H9 (cell line): ENCODE results near the gene MST1R. TPM values are rescaled to one million over a fixed set of nuclear protein-coding genes. Genes with fewer than 3 reads are reported as not detected.

ENCODE experiments used
- DNase-seq: peaks from one replicate; pipeline ENCODE4 v3.0.0-alpha.2; 2017
- H2AFZ ChIP-seq: one replicate; pipeline ENCODE4 v1.6.1; 2013; ENCODE audit warnings: mild to moderate bottlenecking, low read length, control low read depth, moderate library complexity
- H2AK5ac ChIP-seq: 2 replicates; pipeline ENCODE4 v1.6.1; 2013; ENCODE audit warnings: low read length, control low read depth, mixed read lengths; ENCODE audit not compliant: insufficient read length
- H2BK120ac ChIP-seq: one replicate; pipeline ENCODE4 v1.6.1; 2013; ENCODE audit warnings: low read depth, mild to moderate bottlenecking, low read length, control low read depth, inconsistent platforms; ENCODE audit not compliant: poor library complexity, severe bottlenecking
- H2BK12ac ChIP-seq: 2 replicates; pipeline ENCODE4 v1.6.1; 2013; ENCODE audit warnings: low read length, control low read depth, mixed read lengths, low read depth; ENCODE audit not compliant: insufficient read length
- H2BK15ac ChIP-seq: 2 replicates; pipeline ENCODE4 v1.6.1; 2013; ENCODE audit warnings: low read depth, low read length, control low read depth
- H2BK20ac ChIP-seq: one replicate; pipeline ENCODE4 v1.6.1; 2013; ENCODE audit warnings: low read depth, mild to moderate bottlenecking, low read length, control low read depth, inconsistent platforms; ENCODE audit not compliant: poor library complexity, severe bottlenecking
- H2BK5ac ChIP-seq: 2 replicates; pipeline ENCODE4 v1.6.1; 2013; ENCODE audit warnings: low read length, control low read depth, mixed read lengths; ENCODE audit not compliant: insufficient read length
- H3K14ac ChIP-seq: 2 replicates; pipeline ENCODE4 v1.6.1; 2013; ENCODE audit warnings: low read length, control low read depth; ENCODE audit not compliant: insufficient read depth
- H3K18ac ChIP-seq: 2 replicates; pipeline ENCODE4 v1.6.1; 2013; ENCODE audit warnings: low read depth, mild to moderate bottlenecking, mixed read lengths, low read length, control low read depth; ENCODE audit not compliant: insufficient read length
- H3K23ac ChIP-seq: 2 replicates; pipeline ENCODE4 v1.6.1; 2013; ENCODE audit warnings: low read length, control low read depth, mixed read lengths, low read depth; ENCODE audit not compliant: insufficient read length
- H3K23me2 ChIP-seq: 2 replicates; pipeline ENCODE4 v1.6.1; 2013; ENCODE audit warnings: low read depth, mild to moderate bottlenecking, mixed read lengths, low read length, control low read depth; ENCODE audit not compliant: insufficient read length, poor library complexity, severe bottlenecking
- H3K27ac ChIP-seq: 2 replicates; pipeline ENCODE4 v1.5.1; 2013; ENCODE audit warnings: low read length, control low read depth, mixed read lengths, low read depth; ENCODE audit not compliant: insufficient read length
- H3K27me3 ChIP-seq: 2 replicates; pipeline ENCODE4 v1.6.1; 2013; ENCODE audit warnings: low read length, control low read depth, inconsistent platforms; ENCODE audit not compliant: insufficient read depth
- H3K4ac ChIP-seq: 2 replicates; pipeline ENCODE4 v1.6.1; 2013; ENCODE audit warnings: low read depth, mild to moderate bottlenecking, control low read depth, inconsistent platforms, low read length, moderate library complexity
- H3K4me1 ChIP-seq: 2 replicates; pipeline ENCODE4 v1.6.1; 2013; ENCODE audit warnings: low read length, control low read depth, inconsistent platforms; ENCODE audit not compliant: insufficient read depth
- H3K4me2 ChIP-seq: 2 replicates; pipeline ENCODE4 v1.6.1; 2013; ENCODE audit warnings: low read length, control low read depth, mixed read lengths; ENCODE audit not compliant: insufficient read length, insufficient read depth
- H3K56ac ChIP-seq: 2 replicates; pipeline ENCODE4 v1.6.1; 2013; ENCODE audit warnings: low read depth, mild to moderate bottlenecking, mixed read lengths, low read length, control low read depth; ENCODE audit not compliant: insufficient read length
- H3K79me1 ChIP-seq: 2 replicates; pipeline ENCODE4 v1.6.1; 2013; ENCODE audit warnings: low read depth, mild to moderate bottlenecking, moderate library complexity, low read length, control low read depth, inconsistent platforms; ENCODE audit not compliant: insufficient read depth, poor library complexity, severe bottlenecking
- H3K79me2 ChIP-seq: 2 replicates; pipeline ENCODE4 v1.6.1; 2013; ENCODE audit warnings: low read length, control low read depth, inconsistent platforms; ENCODE audit not compliant: insufficient read depth
- H3K9ac ChIP-seq: 2 replicates; pipeline ENCODE4 v1.6.1; 2013; ENCODE audit warnings: low read length, control low read depth, mixed read lengths; ENCODE audit not compliant: insufficient read length; ENCODE audit errors: extremely low read depth
- H3K9me3 ChIP-seq: one replicate; pipeline ENCODE4 v1.6.1; 2013; ENCODE audit warnings: low read depth, low read length, inconsistent platforms; ENCODE audit not compliant: control insufficient read depth
- H3T11ph ChIP-seq: one replicate; pipeline ENCODE4 v1.6.1; 2013; ENCODE audit warnings: mild to moderate bottlenecking, low read length, control low read depth, inconsistent platforms
- H4K20me1 ChIP-seq: one replicate; pipeline ENCODE4 v1.6.1; 2013; ENCODE audit not compliant: control insufficient read depth, insufficient read length, insufficient read depth
- H4K5ac ChIP-seq: 2 replicates; pipeline ENCODE4 v1.6.1; 2013; ENCODE audit warnings: low read depth, mild to moderate bottlenecking, mixed read lengths, low read length, control low read depth; ENCODE audit not compliant: insufficient read length
- H4K8ac ChIP-seq: replicated peaks from 2 replicates; pipeline ENCODE4 v1.6.1; 2013; ENCODE audit warnings: low read length, control low read depth, mixed read lengths, low read depth; ENCODE audit not compliant: insufficient read length
- H4K91ac ChIP-seq: 2 replicates; pipeline ENCODE4 v1.6.1; 2013; ENCODE audit warnings: low read depth, mild to moderate bottlenecking, moderate library complexity, mixed read lengths, low read length, control low read depth; ENCODE audit not compliant: insufficient read length
- H3K27ac Mint-ChIP-seq, 3 experiments: 2 replicates in 2 of 3; 3 replicates in 1 of 3; pipeline ENCODE4 v1.8.0; 2020 to 2021; ENCODE audit warnings: mixed read lengths in 3 of 3, mild to moderate bottlenecking in 1 of 3, moderate library complexity in 1 of 3
- H3K27me3 Mint-ChIP-seq: 2 replicates; pipeline ENCODE4 v1.8.0; 2021; ENCODE audit warnings: low read depth, mild to moderate bottlenecking, moderate library complexity, mixed read lengths
- H3K36me3 Mint-ChIP-seq, 3 experiments: 2 replicates in 2 of 3; 3 replicates in 1 of 3; pipeline ENCODE4 v1.8.0; 2020 to 2021; ENCODE audit warnings: low read depth in 3 of 3, mixed read lengths in 3 of 3; ENCODE audit not compliant: insufficient read depth in 1 of 3
- H3K4me1 Mint-ChIP-seq, 2 experiments: 2 replicates each; pipeline ENCODE4 v1.8.0; 2020; ENCODE audit warnings: mixed read lengths in 2 of 2
- H3K4me3 Mint-ChIP-seq, 2 experiments: 2 replicates in 1 of 2; 3 replicates in 1 of 2; pipeline ENCODE4 v1.8.0; 2020 to 2021; ENCODE audit warnings: mild to moderate bottlenecking in 2 of 2, mixed read lengths in 2 of 2, moderate library complexity in 1 of 2
- H3K9me3 Mint-ChIP-seq, 2 experiments: 2 replicates in 1 of 2; 3 replicates in 1 of 2; pipeline ENCODE4 v1.8.0; 2020; ENCODE audit warnings: mild to moderate bottlenecking in 2 of 2, mixed read lengths in 2 of 2, moderate library complexity in 1 of 2
- CTCF ChIP-seq: fragments of 200-600 bp; sonication (generic); conservative IDR thresholded peaks from 3 replicates; pipeline ENCODE4 v1.8.0; 2021; ENCODE audit warnings: antibody characterized with exemption, mild to moderate bottlenecking
- WGBS: extraction: QIAGEN DNeasy Blood & Tissue Kit; methylation state at CpG from one replicate; pipeline ENCODE4 v1.1.7; 2013; ENCODE audit warnings: missing lambda C conversion rate, low lambda C conversion rate, mixed read lengths; ENCODE audit not compliant: insufficient read length; ENCODE audit errors: extremely low coverage; 5-methylcytosine and 5-hydroxymethylcytosine counted together
- total RNA-seq: library from RNA; stranded (reverse); gene quantifications from 2 replicates; pipeline ENCODE4 v1.2.1, GENCODE V29; 2021

The MST1R gene
- total RNA-seq, 1 experiment from 2014 or later, result 4.9 TPM

- H3K23me2 ChIP-seq, result peaks cover 3% of the 10 kb centered on the region
- no peak overlapping the region for H2BK5ac ChIP-seq
- H3K27me3 ChIP-seq, result no peaks in the 10 kb centered on the region
- H3K79me2 ChIP-seq, result peaks cover 28% of the 10 kb centered on the region; the same call in 1 of the 2 replicates
- H3K23ac ChIP-seq, result no peak overlapping the region
- H3K4me1 Mint-ChIP-seq, result peaks cover 4 to 9% of the 10 kb centered on the region in 2 experiments
- peak overlapping the region in 1 of 2 experiments; percentile 16; a peak in 1 of 5 replicates for H3K4me3 Mint-ChIP-seq
- H3K9me3 Mint-ChIP-seq, result no peaks in the 10 kb centered on the region; a peak in 1 of 5 replicates
- no peak overlapping the region for H2BK20ac ChIP-seq
- no peak overlapping the region for H3T11ph ChIP-seq
- no peak overlapping the region for H3K27ac Mint-ChIP-seq
- no CpG with 5 or more reads among the region's 2 CpGs for WGBS
- no peak overlapping the region for H2BK15ac ChIP-seq
- H3K79me1 ChIP-seq, result no peaks in the 10 kb centered on the region
- no peaks in the 10 kb centered on the region for H3K27me3 Mint-ChIP-seq
- no peak overlapping the region for H2BK120ac ChIP-seq
- H3K36me3 Mint-ChIP-seq, result peaks cover 12 to 23% (median 17%) of the 10 kb centered on the region in 3 experiments; a peak in 6 of 7 replicates
- DNase-seq, result no peak
- H4K8ac ChIP-seq, result no peak overlapping the region
- H2AFZ ChIP-seq, result no peak overlapping the region
- no peak overlapping the region for H4K5ac ChIP-seq
- H3K56ac ChIP-seq, result no peak overlapping the region
- H3K9me3 ChIP-seq, result no peaks in the 10 kb centered on the region
- H3K4ac ChIP-seq, result no peak overlapping the region
- H3K27ac ChIP-seq, result no peak overlapping the region
- H3K4me1 ChIP-seq, result no peaks in the 10 kb centered on the region
- no peak overlapping the region for H2BK12ac ChIP-seq
- H3K4me2 ChIP-seq, result no peak overlapping the region
- TF ChIP-seq CTCF, result no peak
- no peak overlapping the region for H3K18ac ChIP-seq
- H4K20me1 ChIP-seq, result no peaks in the 10 kb centered on the region
- H2AK5ac ChIP-seq, result no peak overlapping the region
- H4K91ac ChIP-seq, result no peak overlapping the region
- no peak overlapping the region for H3K9ac ChIP-seq
- no peak overlapping the region for H3K14ac ChIP-seq
Measured at GRCh38 chr3:49942651-49943050, 39.0 kb upstream of the MST1R start.
